Uterus (tissue), 4 donors: ENCODE data around the gene SORL1. TPM values are rescaled to one million over a fixed set of nuclear protein-coding genes. Genes with fewer than 3 reads are reported as not detected.

Source experiments
- DNase-seq, 2 donors: peaks; one replicate each; pipeline ENCODE4 v3.0.0-alpha.2; 2019 to 2020
- H3K27ac ChIP-seq, 2 donors: fragments of 200-600 bp; sonication (generic); 1 replicate in 1 of 2; 2 replicates in 1 of 2; pipeline ENCODE4 v1.5.1; 2016 to 2018
- H3K27me3 ChIP-seq, 2 donors: fragments of 200-600 bp; sonication (generic); one replicate each; pipeline ENCODE4 v1.5.1; 2018 to 2019; ENCODE audit warnings: control low read depth in 1 of 2
- H3K36me3 ChIP-seq, 2 donors: fragments of 200-600 bp; sonication (generic); one replicate each; pipeline ENCODE4 v1.5.1; 2019; ENCODE audit warnings: control low read depth in 1 of 2
- H3K4me1 ChIP-seq, 2 donors: fragments of 200-600 bp; sonication (generic); one replicate each; pipeline ENCODE4 v1.5.1; 2018 to 2019; ENCODE audit warnings: control low read depth in 1 of 2
- H3K4me3 ChIP-seq, 2 donors: fragments of 200-600 bp; sonication (generic); 1 replicate in 1 of 2; 2 replicates in 1 of 2; pipeline ENCODE4 v1.5.1; 2018 to 2019; ENCODE audit warnings: mild to moderate bottlenecking in 1 of 2
- H3K9me3 ChIP-seq, 2 donors: fragments of 200-600 bp; sonication (generic); one replicate each; pipeline ENCODE4 v1.5.1; 2019; ENCODE audit warnings: control low read depth in 1 of 2
- CTCF ChIP-seq, 4 experiments: fragments of 200-600 bp in 2 of 4; fragments of 450-650 bp in 2 of 4; sonication (generic) in 2 of 4; IDR thresholded peaks; one replicate each; pipeline ENCODE4 v1.5.1; 2016 to 2019; ENCODE audit warnings: antibody characterized with exemption in 4 of 4, mild to moderate bottlenecking in 2 of 4, moderate library complexity in 1 of 4
- POLR2A ChIP-seq, 2 donors: fragments of 450-650 bp; IDR thresholded peaks; one replicate each; pipeline ENCODE4 v1.6.1; 2016; ENCODE audit warnings: antibody characterized with exemption in 2 of 2, mild to moderate bottlenecking in 1 of 2, moderate library complexity in 1 of 2
- intact Hi-C: fragments of 100-400 bp; cut with DNase I; formaldehyde crosslinking; loops from one replicate; pipeline ENCODE4 v1.15.1; 2023; ENCODE audit warnings: low total_unique reads
- total RNA-seq, 4 donors: library from RNA; depleted of rRNA in 3 of 4; stranded (reverse); fragments of >200 nt in 3 of 4; gene quantifications; one replicate each; pipeline versions ENCODE4 v1.1.0 to v1.2.4, GENCODE V29; 2014 to 2023
- donor health status: DM: yes; HTN: yes; CAD: no.

SORL1 gene
- total RNA-seq, 4 donors from 2014 or later: 7.6 to 42.6 (median 17.2) TPM

- peak in 1 of 2 donors; percentile 43 for DNase-seq
- intact Hi-C loops: no loop called here
- TF ChIP-seq CTCF (IDR thresholded peaks at IDR 0.05) (no peak), POLR2A (IDR thresholded peaks at IDR 0.05) (no peak)
- H3K4me1 ChIP-seq: no peaks in the 10 kb centered on the region
- H3K9me3 ChIP-seq: no peaks in the 10 kb centered on the region
- no peaks in the 10 kb centered on the region for H3K36me3 ChIP-seq
- H3K4me3 ChIP-seq: no peak overlapping the region
- no peak overlapping the region for H3K27ac ChIP-seq
- H3K27me3 ChIP-seq: no peaks in the 10 kb centered on the region
Measured at GRCh38 chr11:121553806-121554205, 101.7 kb downstream of the SORL1 start.

GRCh38 chr11:121554552-121554951, 102.4 kb downstream of the SORL1 start:
- TF ChIP-seq POLR2A (IDR thresholded peaks at IDR 0.05): no peak
- TF ChIP-seq CTCF (IDR thresholded peaks at IDR 0.05): no peak
- DNase-seq: no peak
- no peak overlapping the region for H3K4me3 ChIP-seq
- H3K27ac ChIP-seq: no peak overlapping the region
- no peaks in the 10 kb centered on the region for H3K4me1 ChIP-seq
- intact Hi-C loops: no loop called here
- no peaks in the 10 kb centered on the region for H3K27me3 ChIP-seq
- H3K9me3 ChIP-seq: no peaks in the 10 kb centered on the region
- H3K36me3 ChIP-seq: no peaks in the 10 kb centered on the region

GRCh38 chr11:121555121-121555520, 103.0 kb downstream of the SORL1 start:
- Histone ChIP-seq H3K4me1 (no peaks in the 10 kb centered on the region), H3K27ac (no peak overlapping the region), H3K9me3 (no peaks in the 10 kb centered on the region), H3K36me3 (no peaks in the 10 kb centered on the region), H3K4me3 (no peak overlapping the region), H3K27me3 (no peaks in the 10 kb centered on the region)
- intact Hi-C loops: no loop called here
- DNase-seq: no peak
- no peak for TF ChIP-seq POLR2A (IDR thresholded peaks at IDR 0.05)
- TF ChIP-seq CTCF (IDR thresholded peaks at IDR 0.05): no peak

- intact Hi-C loops: no loop called here
- no peak overlapping the region for H3K4me3 ChIP-seq
- no peak overlapping the region for H3K27ac ChIP-seq
- DNase-seq: no peak
- no peaks in the 10 kb centered on the region for H3K36me3 ChIP-seq
- TF ChIP-seq CTCF (IDR thresholded peaks at IDR 0.05) (no peak), POLR2A (IDR thresholded peaks at IDR 0.05) (no peak)
- H3K9me3 ChIP-seq: no peaks in the 10 kb centered on the region
- no peaks in the 10 kb centered on the region for H3K27me3 ChIP-seq
- no peaks in the 10 kb centered on the region for H3K4me1 ChIP-seq
Measured at GRCh38 chr11:121556937-121557336, 104.8 kb downstream of the SORL1 start.

GRCh38 chr11:121557348-121557747, 105.2 kb downstream of the SORL1 start:
- intact Hi-C loops: no loop called here
- TF ChIP-seq POLR2A (IDR thresholded peaks at IDR 0.05): no peak
- no peak for TF ChIP-seq CTCF (IDR thresholded peaks at IDR 0.05)
- H3K27me3 ChIP-seq: no peaks in the 10 kb centered on the region
- no peak overlapping the region for H3K27ac ChIP-seq
- no peaks in the 10 kb centered on the region for H3K4me1 ChIP-seq
- no peak overlapping the region for H3K4me3 ChIP-seq
- H3K9me3 ChIP-seq: no peaks in the 10 kb centered on the region
- H3K36me3 ChIP-seq: no peaks in the 10 kb centered on the region
- no peak for DNase-seq
